Hepatic stellate cell (primary cell): ENCODE results near the gene EXOSC2.

Experiments
- DNase-seq: peaks from one replicate; pipeline ENCODE4 v3.0.0; 2011; ENCODE audit warnings: low spot score

EXOSC2 gene

DNA sequence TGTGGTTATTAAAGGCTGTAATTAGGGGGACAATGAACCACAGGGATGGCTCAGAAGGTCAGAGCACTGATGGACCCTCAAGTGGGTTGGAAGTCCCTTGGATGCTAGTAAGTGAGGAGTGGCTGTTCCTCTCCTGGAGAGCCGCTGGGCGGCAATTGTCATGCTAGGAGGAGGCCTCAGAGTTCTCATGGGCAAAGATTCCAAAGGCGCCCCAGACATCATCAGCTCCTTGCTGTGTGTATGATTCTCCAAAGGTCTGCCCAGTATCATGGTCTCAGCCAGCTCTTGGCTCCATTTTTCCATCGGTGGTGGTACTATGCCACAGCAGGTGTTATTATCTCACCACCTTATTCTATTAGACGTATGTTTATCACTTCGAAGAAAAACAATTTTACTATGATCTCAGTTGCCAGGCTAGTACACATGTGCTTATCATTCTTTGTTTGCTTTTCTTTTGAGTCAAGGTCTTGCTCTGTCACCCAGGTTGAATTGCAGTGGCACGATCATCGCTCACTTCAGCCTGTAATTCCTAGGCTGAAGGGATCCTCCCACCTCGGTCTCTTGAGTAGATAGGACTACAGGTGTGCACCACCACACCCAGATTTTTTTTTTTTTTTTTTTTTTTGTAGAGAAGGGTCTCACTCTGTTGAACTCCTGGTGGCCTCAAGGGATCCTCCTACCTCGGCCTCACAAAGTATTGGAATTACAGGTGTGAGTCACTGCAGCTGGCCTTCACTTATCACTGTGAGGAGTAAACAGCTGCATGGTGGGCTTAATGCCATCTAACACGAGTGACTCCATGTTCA lies 46.8 kb downstream of the EXOSC2 start:
- no peak for DNase-seq

DNA sequence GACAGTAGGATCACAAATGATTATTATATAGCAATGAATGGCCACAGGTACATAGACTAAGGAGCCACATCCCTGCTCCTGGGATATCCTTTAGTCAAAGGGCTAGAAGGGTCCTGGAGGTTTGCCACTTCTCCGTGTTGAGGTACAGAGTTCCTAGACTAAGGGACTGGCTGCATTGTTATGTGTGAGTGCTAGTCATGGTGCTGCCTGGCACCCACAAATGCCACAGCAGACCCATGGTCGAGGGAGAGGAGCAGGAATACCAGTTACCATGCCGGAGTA lies 47.4 kb downstream of the EXOSC2 start:
- DNase-seq, result no peak

DNA sequence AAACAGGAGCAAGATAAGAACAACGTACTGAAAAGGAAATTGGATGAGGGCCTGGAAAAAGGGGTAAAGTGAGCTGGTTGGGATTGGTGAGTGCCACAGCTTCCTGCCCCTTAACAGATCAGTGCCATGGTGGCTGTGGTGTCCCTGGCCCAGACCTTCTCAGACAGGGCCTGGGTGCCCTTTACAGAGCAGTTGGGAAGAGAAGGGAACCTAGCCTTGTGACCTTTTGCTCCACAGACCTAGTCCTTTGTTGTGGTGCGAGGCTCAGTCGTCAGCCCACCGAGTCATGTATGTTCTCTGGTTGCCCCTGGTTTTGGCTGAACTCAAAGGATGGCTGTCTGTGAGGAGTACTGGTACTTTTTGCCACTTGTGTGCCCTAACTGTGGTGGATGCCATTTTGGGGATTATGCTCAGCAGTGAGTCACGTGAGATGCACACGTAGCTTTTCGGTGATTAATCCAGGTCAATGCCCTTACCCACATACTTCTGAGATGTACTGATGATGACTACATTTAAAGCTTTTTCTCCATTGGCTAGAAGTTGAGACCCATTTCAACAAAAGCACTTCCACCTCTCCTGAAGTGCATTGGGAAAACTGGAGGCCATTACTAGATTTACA lies 48.4 kb downstream of the EXOSC2 start:
- DNase-seq, result peak; percentile 59

- no peak for DNase-seq
These were observed 50.1 kb downstream of the EXOSC2 start for GRCh38 chr9:130743656-130744055.

- no peak for DNase-seq
These were observed 51.7 kb downstream of the EXOSC2 start for GRCh38 chr9:130745210-130745800.

- DNase-seq, result no peak
These were observed 52.2 kb downstream of the EXOSC2 start for GRCh38 chr9:130745829-130746228.

DNA sequence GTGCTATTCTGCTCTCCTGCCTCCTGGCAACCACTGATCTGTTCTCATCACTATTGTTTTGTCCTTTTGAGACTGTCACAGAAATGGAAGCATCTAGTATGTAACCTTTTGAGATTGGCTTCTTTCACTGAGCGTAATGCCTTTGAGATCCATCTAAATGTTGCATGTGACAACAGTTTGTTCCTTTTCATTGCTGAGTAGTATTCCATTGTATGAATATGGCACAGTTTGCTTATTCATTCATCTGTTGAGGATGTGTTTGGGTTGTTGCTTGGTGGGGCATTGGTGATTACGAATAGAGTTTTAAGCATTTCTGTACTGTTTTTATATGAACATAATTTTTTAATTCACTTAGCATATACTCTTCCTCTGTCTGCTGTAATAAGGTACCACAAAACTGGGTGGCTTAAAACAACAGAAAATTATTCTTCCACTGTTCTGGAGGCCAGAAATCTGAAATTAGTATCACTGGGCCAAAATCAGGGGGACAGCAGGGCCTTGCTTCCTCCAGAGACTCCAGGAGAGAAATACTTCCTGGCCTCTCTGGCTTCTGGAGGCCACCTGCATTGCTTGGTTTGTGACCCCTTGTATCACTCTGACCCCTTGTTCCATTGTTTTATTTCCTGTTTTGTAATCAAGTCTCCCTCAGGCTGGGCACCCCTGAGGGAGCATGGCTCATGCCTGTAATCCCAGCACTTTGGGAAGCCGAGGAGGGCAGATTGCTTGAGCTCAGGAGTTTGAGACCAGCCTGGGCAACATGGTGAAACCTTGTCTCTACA lies 53.0 kb downstream of the EXOSC2 start:
- no peak for DNase-seq

DNA sequence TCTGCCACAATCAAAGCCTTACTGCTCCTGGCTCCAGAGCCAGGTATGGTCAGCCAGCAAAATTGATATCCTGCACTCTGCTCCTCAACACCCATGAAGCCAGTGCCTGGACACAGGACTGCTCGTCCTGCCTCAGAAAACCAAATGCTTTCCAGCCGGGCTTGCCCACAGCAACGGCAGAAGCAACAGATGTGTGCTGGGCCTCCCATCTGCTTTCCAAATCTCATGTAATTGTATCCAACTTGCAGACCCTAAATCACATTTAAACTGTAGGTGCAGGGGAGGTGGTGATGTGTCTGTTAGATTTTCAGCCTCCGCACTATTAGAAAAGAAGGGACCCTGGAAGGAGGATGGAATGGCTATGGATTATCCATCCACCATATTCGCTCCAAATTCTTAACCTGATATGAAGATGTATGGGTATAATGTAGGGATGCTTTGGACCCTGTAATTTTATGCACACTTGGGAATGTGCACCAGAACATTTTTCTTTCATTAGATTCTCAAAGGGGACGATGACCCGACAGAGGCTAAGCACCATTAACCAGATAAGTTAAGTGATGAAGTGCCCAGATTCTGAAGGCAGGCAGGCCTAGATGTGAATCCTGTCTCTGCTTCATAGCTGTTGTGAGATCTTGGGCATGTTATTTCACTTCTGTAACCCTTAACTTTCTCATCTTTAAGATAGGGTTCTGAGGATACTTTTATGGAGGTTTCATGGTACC lies 58.2 kb downstream of the EXOSC2 start:
- DNase-seq, result no peak
